ENCODE measurements around the gene FAM180B.

FAM180B gene

DNA sequence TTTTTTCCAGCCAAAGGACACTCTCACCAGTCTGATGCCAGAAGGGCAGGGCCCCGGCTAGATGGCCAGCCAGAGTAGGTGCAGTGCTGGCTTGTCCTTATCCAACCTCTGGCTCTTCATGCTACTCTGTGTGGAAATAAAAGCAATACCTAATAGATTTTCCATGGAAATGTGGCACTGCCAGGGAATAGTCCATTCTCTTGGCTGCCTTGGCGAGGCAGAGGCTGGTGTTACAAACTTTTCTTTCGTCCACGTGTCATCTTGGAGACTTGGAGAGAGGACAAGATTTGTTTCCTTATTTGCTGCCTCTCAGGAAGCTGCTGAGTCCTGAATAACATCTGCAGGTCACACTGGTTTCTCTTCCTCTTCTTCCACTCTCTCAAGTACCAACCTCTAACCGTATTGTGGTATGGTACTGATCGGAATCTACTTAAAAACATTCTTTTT lies 24.9 kb downstream of the FAM180B start:
- Histone ChIP-seq H3K27me3 (no peaks in the 10 kb centered on the region), H3K9me3 (no peaks in the 10 kb centered on the region), H3K27ac (no peak overlapping the region), H3K36me3 (peaks cover 0 to 29% (median 0%) of the 10 kb centered on the region in 3 donors), H3K4me1 (peaks cover 0 to 21% (median 3%) of the 10 kb centered on the region in 4 donors), H3K4me3 (no peak overlapping the region)
- intact Hi-C loops (cut with DNase I; ENCODE audit: low total_unique reads) = no loop called here
- peak in 1 of 2 donors; percentile 48 for DNase-seq
- TF ChIP-seq, protein P1, sequence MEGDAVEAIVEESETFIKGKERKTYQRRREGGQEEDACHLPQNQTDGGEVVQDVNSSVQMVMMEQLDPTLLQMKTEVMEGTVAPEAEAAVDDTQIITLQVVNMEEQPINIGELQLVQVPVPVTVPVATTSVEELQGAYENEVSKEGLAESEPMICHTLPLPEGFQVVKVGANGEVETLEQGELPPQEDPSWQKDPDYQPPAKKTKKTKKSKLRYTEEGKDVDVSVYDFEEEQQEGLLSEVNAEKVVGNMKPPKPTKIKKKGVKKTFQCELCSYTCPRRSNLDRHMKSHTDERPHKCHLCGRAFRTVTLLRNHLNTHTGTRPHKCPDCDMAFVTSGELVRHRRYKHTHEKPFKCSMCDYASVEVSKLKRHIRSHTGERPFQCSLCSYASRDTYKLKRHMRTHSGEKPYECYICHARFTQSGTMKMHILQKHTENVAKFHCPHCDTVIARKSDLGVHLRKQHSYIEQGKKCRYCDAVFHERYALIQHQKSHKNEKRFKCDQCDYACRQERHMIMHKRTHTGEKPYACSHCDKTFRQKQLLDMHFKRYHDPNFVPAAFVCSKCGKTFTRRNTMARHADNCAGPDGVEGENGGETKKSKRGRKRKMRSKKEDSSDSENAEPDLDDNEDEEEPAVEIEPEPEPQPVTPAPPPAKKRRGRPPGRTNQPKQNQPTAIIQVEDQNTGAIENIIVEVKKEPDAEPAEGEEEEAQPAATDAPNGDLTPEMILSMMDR (IDR thresholded peaks at IDR 0.05) = no peak

DNA sequence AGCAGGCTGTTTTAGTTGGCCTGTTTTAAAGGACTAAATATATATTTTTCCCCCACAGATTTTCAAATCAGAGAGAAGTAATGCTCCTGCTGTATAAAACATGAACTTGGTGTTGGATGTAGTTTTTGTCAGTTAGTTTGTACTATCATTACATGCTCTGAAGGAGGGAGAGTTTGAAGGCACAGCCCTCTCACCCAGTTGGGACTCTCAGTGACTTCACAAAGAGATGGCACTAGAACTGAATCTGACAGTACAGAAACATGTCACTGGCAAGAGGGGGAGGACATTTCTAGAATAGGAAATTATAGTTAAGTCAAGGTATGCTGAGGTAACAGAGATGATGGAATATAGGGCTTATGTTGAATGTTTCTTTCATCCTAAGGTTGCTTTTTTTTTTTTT lies 28.8 kb downstream of the FAM180B start:
- Histone ChIP-seq H3K4me1 (no peaks in the 10 kb centered on the region), H3K4me3 (no peak overlapping the region), H3K36me3 (peaks cover 15 to 58% (median 28%) of the 10 kb centered on the region in 3 donors), H3K27me3 (no peaks in the 10 kb centered on the region), H3K9me3 (no peaks in the 10 kb centered on the region), H3K27ac (no peak overlapping the region)
- intact Hi-C loops (cut with DNase I; ENCODE audit: low total_unique reads) = no loop called here
- no peak for DNase-seq
- TF ChIP-seq, protein P1 (IDR thresholded peaks at IDR 0.05) = no peak

DNA sequence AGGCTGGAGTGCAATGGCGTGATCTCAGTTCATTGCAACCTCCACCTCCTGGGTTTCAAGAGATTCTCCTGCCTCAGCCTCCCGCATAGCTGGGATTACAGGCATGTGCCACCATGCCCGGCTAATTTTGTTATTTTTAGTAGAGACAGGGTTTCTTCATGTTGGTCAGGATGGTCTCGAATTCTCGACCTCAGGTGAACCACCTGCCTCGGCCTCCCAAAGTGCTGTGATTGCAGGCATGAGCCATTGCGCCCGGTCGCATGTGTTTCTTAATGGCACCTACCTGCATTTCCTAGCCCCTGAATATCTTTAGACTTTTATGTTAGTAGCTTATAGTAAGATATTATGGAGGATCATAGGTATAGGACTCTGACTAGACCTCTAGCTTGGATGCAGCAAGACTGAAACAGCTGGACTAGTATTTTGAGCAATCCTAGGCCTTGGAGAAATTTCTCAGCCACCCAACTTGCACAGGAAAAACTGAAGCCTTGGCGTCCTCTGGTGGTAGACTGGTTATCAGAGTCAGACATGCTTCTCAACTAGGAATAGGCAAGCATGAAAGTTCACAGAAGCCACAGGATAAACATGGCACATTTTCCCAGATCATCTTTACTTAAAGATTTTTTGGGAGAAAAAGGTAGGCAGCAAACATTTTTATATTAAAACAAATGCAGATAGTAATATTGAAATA lies 30.4 kb downstream of the FAM180B start:
- Histone ChIP-seq H3K9me3 (no peaks in the 10 kb centered on the region), H3K27me3 (no peaks in the 10 kb centered on the region), H3K27ac (no peak overlapping the region), H3K36me3 (peaks cover 30 to 61% (median 42%) of the 10 kb centered on the region in 3 donors), H3K4me3 (no peak overlapping the region), H3K4me1 (no peaks in the 10 kb centered on the region)
- intact Hi-C loops (cut with DNase I; ENCODE audit: low total_unique reads) = no loop called here
- peak in 1 of 2 donors; percentile 64 for DNase-seq
- TF ChIP-seq, protein P1 (IDR thresholded peaks at IDR 0.05) = peak; percentile 47 to 48

DNA sequence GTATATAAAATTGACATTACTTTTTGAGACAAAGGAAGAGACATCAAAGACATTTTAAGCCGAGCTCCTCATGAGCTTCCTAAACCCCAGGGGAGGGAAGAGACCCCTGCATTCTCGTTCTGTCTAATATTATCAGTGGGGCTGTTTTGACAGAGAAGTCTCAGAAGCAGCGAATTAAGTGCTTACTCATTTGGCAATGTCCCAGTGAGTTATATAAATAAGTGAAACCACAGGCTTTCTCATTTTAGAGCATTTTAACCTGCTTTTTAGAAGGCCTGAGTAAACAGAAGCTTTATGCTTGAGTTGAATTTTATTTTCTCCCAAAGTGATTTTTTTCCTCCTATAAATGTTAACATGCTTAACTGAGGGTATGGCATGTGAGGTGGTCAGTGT lies 30.9 kb downstream of the FAM180B start:
- TF ChIP-seq, protein P1 (IDR thresholded peaks at IDR 0.05) = no peak
- no peaks in the 10 kb centered on the region for H3K4me1 ChIP-seq
- no peak for DNase-seq
- peaks cover 35 to 66% (median 47%) of the 10 kb centered on the region in 3 donors for H3K36me3 ChIP-seq
- H3K9me3 ChIP-seq = no peaks in the 10 kb centered on the region
- H3K4me3 ChIP-seq = no peak overlapping the region
- no peaks in the 10 kb centered on the region for H3K27me3 ChIP-seq
- intact Hi-C loops (cut with DNase I; ENCODE audit: low total_unique reads) = no loop called here
- no peak overlapping the region for H3K27ac ChIP-seq

DNA sequence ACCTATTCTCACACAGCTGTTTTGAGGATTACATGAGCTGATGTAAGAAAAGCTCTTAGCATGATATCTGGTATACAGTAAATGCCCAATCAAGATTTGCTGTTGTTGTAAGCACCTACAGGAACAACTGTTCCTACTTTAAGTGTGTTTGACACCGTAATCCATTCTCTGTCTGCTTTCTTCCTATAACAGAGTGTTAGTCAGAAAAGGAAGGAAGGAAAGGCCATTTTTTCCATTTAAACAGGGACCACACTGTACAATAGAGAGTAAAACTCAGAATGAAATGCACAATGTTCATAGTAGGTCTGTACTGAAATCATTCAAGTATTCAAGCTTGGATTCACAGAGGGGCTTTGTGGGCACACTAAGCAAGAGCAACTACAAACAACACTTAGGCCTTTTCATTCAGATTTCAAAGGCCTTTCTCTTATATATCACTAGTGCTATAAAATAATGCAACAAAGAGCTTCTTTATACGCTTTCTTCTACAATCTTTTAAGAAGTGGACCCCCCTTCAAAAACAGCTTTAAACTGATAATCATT lies 34.4 kb downstream of the FAM180B start:
- H3K4me1 ChIP-seq = no peaks in the 10 kb centered on the region
- intact Hi-C loops (cut with DNase I; ENCODE audit: low total_unique reads) = no loop called here
- TF ChIP-seq, protein P1 (IDR thresholded peaks at IDR 0.05) = no peak
- DNase-seq = no peak
- peaks cover 63 to 93% (median 70%) of the 10 kb centered on the region in 3 donors for H3K36me3 ChIP-seq
- no peaks in the 10 kb centered on the region for H3K9me3 ChIP-seq
- no peak overlapping the region for H3K4me3 ChIP-seq
- no peak overlapping the region for H3K27ac ChIP-seq
- no peaks in the 10 kb centered on the region for H3K27me3 ChIP-seq

Measured in tibial artery (tissue), 4 donors.